ENCODE data around the gene SLC9A3.

The SLC9A3 gene

DNA sequence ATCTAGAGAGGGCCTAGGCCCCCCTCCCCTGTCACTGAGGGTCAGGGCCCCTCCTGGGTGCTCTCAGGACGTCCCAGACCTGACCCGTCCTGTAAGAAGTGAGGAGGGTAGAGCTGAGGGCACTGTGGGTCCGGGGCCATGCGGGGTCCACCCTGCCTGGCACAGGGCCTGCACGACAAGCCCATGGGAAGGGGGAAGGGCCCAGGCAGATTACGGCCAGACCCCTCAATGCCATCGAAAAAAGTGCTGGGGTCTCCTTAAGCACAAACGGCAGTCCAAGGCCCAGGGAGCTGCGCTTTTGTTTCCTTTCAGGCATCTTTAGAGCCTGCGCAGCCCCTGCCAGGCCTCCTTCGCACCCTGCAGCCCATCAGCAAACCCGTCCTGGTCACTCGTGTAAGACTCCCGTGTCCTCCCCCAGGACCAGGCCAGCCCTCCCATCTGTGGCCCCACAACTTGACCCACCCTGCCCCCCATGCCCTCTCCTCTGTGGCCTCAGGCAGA lies 85.7 kb downstream of the SLC9A3 start:
- DNase-seq, result no peak

DNA sequence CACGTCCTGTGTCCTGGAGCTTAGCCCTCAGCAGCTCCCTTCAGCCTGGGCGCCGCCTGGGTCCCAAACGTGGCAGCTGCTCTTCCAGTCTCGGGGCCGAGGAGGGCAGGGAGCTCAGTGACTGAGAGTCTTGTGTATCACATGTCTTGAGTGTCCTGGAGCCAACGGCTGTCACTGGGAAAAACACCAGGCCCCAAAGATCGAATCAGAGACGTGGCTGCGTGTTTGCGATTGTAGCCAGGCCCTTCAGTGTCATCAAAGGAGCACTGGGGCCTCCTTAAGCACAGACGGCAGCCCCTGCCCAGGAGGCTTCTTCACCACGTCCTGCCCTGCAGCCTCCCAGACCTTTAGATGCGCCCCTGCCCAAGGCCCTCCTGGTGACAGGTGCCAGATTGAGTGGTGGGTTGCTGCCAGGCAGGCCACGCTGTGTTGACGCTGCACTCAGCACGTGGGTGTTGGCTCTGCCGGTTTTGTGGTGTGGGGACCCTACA lies 86.9 kb downstream of the SLC9A3 start:
- DNase-seq, result no peak

DNA sequence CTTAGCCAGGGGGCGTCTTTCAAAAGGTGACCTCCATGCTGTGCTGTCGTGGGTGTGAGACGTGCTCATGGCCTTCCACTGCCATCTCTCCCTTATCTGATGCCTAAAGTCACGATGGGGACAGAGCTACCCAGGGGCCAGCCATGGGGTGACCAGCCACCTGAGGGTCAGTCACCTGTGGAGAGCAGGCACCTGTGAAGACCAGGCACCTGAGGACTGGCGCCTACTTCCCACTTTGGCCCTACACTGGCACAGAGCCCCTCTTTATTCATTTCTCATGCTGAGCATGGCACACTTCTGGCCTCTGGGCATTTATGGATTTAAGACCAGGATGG lies 87.6 kb downstream of the SLC9A3 start:
- no peak for DNase-seq

DNA sequence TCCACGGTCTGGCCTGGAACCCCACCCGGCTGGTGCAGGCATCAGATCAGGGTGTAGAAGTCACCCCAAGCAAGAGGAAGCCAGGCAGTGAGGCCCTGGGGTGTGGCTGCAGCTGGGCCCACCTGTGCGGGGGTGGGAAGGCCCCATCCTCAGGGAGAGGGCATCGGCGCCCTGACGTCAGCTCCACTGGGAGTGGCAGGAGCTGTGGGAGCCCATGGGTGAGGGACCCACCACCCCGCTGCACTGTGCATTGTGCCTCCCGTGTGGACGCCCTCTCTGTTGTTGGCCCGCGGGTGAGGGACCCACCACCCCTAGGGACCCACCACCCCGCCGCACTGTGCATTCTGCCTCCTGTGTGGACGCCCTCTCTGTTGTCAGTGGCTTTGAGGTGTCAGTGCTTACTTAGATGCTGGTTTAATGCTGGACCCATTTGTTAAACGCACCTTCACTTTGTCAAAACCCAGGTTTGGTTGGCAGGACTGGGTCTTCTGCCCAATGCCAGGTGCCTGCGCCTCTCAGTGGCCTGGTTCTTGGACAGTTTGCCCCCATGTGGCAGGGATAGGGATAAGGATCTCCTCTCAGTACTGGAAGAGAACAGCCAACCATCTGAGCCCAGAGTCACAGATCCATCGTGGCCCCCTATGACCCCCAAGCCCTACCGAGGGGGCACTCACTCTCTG lies 88.1 kb downstream of the SLC9A3 start:
- DNase-seq, result no peak

DNA sequence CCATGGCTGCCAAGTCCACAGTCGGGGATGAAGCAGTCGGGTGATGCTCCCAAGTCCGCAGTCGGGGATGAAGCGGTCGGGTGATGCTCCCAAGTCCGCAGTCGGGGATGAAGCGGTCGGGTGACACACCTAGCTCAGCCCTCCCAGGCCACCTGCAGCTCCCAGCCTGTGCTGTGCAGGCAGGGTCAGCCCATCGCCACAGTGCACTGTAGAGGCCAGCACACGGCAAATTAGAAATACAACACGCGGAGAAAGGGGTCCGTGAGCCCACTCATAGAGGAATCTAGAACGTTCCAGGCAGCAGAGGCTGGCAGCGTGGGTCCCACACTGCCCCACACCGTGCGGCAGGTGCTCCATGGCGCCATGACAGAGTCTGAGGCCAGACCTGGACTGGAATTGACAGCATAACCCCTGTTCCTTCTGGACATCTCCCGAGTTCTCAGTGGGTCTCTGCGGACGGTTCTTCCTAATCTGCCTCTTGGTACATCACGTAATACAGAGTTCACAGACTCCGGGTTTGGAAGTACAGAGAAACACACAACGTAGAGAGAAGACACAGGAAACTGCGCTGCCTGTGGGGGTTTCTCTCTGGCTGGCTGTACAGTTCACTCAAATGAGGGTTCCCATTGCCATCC lies 89.0 kb downstream of the SLC9A3 start:
- no peak for DNase-seq

DNA sequence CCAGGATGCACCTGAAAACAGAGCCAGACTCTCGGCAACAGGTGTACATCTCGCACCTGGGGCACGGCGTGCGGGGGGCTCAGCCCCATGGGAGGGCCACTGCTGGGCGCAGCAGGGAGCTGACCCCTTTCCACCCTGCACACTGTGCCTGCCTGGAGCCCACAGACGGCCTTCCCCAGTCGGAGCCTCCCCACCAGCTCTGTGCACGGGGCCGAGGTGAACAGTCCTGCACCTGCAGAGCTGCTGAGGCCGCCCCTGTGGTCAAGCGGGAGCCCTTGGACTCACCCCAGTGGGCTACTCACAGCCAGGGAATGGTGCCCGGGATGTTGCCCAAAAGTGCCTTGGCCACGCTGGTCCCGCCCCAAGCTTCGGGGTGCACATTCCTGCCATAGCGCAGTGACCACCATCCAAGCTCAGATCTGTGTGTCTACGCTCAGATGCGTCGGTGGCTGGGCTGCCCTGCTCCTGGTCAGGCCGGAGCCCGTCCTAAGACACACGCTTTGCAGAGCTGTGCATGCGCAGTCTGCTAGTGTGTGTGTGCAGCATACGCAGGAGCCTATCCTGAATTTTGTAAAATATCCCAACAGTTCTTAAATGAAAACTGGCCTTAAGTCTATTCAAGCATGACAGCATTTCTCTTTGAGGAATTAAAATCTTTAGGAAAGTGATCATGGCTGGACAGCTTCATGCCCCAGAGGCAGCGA lies 89.7 kb downstream of the SLC9A3 start:
- DNase-seq, result no peak

DNA sequence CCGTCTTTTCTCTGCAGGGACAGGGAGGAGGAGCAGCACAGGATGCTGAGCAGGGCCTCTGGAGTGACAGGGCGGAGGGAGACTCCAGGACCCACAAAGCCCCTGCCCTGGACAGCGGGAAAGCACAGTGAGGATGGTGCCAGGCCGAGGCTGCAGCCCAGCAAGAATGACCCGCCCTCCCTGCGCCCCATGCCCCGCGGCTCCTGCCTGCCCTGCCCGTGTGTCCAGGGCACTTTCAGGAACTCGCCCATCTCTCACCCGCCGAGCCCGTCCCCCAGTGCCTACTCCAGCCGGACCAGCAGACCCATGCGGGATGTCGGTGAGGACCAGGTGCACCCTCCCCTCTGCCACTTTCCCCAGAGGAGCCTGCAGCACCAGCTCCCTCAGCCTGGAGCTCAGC lies 90.4 kb downstream of the SLC9A3 start:
- DNase-seq, result no peak

DNA sequence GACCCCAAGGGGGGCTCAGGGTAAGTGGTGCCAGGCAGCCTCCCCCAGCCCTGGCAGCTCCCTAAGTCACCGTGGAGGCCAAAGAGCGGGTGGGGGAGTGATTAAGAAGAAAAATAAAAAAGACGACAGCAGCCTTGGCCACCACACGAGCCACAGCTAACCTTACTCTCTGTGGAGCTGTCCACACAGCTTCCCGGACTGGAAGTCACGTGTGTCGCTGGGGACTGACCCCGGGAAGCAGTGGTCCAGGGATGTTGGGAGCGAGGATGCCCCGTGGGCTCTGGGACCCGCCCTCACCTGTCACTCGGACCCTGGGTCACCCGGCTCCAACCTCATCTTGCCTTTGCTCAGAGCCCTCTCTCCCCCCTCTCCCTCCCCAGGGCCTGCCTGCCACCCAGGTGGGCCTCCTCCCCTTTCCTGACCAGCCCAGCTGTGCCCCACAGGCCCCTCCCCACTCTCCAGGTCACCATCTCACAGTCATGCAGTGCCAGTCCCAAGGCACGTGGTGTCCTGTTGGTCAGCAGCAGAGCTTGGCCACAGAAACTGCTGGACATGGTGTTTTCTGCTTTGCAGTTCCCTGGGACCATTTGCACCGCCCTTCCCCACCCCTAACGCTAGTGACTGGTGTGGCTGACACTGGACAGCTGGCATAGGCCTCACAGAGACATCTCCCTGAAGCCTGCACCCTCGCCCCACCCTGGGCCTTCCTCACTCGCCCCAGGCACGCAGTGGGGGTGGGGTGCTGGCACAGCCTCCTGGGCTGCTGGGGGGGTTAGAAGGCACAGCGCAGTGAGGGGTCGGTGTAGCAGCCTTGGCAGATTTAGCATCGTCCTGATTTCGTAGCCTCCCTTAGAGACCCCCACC lies 91.1 kb downstream of the SLC9A3 start:
- no peak for DNase-seq

DNA sequence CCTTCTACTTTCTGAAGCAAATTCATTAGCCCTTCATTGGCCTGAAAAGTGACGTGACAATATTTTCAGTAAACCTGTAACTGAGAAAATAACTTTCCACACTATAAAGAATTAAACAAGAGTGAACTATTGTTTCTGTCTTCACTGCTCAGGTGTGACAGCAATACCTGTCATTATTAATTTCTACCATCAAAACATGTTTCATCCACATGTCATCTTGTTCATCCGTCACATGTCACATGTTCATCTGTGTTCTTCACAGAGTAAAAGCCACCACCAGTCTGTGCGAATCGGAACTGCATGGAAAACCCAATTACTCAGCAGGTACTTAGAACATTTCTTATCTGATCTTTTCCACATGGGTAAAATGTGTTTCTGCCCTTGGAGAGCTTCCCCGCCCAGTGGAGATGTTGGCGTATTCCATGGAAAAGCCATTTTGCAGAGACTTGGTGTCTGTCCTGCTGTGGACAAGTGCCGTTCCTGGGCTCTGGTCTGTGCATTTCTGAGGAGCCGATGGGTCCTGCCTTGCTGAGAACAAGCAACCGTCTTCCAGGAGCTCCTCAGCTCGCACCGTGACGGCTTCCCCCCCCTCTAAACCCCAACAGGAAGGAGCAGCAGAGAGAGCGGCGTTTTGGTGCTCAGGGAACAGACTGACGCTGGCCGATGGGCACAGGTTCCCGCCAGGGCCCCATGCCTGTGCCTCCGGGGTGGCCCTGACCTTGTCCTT lies 91.9 kb downstream of the SLC9A3 start:
- DNase-seq, result no peak

DNA sequence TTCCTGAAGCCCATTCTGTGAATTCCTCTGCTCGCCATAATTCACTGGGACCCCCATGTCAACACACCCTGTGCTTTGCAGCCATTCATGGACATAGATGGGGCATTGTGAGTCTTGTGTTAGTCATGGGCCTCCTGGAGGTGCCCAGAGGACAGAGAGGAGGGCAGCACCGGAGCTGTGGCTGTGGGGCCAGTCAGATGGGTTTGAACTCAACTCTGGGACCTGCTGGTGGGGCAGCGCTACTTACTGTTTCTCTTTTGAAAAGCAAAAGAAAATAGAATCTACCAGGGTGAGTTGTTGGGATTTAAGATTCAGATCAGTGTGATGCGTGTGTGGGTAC lies 92.6 kb downstream of the SLC9A3 start:
- no peak for DNase-seq

DNA sequence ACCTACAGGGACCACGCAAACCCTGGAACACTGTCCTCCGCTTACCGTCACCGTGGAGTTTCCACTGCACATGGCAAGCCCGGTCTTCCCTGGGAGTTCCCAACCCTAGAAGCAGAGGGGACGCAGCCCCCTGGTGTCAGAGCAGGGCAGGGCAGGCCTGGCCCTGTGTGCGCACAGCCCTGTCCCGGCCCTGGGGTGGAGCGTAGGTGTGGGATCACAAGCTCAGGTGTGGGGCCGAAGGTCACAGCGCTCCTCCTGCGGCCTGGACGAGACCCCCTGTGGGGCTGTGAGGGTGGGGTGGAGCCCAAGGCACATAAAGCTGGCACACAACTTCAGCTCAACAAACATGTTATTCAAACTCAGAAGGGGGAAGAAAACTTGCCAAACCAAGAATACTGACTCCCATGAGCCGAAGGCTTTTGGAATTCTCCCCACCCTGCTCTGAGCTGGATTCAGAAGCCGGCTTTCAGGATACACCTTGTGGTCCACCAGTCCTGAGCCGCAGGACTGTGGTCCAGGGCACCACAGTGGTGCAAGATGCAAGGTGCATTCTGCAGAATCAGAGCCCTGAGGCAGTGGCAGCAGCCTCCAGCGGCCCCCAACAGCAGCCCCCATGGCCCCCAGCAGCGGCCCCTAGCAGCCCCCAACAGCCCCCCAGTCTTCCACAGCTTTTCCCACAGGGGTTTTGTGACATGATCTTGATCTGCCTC lies 93.1 kb downstream of the SLC9A3 start:
- DNase-seq, result no peak

DNA sequence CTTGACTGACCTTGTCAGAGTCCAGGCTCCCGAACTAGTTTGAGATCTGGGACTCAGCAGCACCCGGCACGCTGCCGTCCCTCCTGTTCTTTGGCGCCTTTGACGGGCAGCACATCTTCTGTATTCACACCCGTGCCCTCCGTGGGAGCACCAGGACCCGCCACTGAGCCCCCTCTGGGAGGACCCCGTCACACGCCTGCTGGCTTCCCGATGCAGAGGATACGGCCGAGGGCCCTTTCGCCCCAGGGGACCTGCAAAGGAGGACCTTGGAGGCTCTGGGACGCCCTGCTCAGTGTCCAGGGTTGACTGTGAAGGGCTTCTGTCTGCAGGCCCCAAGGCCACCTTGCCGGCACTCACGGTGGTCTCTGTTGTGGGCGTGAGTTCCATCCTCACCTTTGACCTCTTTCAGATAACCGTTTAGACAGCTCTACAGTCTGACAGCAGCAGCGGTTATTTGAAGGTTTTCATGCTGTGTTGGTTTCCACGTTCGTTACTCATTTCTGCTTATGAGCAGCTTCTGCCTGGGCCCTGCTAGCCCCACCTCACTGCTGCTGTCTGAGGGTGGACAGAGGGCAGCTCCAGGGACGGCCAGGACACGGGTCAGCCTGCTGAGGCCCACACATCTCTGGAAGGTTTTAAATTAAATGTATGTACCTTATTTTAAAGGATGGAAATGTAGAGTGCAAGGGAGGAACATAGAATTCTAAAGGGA lies 93.9 kb downstream of the SLC9A3 start:
- no peak for DNase-seq

DNA sequence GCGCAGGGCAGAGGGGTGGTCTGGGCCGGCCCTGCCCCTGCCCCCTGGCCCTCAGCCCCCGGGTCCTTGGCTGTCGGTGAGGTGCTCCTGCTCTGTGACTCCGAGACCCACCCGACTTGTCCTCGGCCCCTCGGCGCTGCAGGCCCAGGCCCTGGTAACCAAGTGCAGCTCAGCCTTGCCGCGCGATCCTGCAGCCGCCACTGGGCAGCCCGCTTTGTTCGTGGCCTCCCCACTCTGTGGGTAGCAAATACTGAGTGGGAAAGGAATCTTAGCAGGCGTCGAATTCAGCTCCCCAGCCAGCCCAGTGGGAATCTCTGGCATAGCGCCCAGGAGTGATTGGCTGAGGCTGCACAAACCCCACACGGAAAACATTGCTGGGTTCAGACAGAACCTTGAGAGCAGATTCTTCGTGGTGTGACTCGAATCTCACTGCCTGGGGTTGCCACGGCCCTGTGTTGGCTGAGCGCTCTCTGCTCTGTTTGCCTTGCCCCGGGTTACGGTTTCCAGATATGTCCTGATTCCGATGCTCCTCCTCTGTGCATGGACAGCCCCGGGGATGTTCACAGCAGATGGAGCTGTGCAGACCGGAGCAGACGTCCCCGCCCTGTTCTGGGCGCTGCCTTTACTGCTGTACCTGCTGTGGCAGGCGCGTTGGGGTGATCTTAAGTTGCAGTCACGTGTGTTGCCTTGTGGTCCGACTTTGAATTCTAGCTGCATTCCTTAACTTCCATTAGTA lies 94.6 kb downstream of the SLC9A3 start:
- DNase-seq, result no peak

DNA sequence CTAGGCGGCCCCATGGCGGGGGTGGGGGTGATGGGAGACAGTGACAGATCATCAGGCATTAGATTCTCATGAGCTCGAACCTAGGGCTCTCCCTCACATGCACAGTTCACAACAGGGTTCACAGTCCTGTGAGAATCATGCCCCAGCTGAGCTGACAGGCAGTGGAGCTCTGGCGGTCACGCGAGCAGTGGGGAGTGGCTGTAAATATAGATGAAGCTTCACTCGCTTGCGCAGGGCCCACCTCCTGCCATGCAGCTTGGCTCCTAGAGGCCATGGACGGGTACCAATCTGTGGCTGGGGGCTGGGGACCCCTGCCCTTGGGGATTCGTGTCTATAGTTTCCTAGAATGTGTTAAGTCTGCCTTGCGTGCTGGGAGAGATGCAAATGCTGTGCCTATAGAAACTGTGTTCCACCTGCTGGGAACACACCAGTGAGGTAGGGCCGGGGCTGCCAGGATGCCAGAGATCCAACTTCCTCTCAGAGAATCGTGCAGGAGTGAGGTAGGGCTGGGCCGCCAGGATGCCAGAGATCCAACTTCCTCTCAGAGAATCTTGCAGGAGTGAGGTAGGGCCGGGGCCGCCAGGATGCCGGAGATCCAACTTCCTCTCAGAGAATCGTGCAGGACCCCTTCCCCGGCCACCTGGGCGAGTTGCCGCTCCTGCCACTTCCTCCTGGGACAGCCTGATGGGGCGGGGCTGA lies 95.3 kb downstream of the SLC9A3 start:
- DNase-seq, result no peak

DNA sequence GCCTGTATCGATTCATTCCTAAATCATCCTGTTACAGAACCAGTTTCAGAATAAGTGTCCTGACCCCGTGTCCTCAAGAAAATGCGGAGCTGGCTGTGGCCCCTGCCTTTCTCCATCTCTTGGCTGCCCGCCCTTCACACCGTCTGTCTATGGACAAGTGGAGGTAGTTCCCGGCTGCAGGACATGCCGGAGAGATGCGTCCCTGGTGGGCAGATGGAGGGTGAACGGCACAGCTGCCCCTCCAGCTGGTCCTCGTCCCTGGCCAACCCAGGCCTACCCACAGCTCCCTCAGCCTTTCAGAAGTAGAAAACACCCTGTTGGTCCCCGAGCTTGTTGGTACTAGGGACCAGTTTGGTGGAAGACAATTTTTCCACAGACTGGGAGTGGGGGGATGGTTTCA lies 96.0 kb downstream of the SLC9A3 start:
- no peak for DNase-seq

DNA sequence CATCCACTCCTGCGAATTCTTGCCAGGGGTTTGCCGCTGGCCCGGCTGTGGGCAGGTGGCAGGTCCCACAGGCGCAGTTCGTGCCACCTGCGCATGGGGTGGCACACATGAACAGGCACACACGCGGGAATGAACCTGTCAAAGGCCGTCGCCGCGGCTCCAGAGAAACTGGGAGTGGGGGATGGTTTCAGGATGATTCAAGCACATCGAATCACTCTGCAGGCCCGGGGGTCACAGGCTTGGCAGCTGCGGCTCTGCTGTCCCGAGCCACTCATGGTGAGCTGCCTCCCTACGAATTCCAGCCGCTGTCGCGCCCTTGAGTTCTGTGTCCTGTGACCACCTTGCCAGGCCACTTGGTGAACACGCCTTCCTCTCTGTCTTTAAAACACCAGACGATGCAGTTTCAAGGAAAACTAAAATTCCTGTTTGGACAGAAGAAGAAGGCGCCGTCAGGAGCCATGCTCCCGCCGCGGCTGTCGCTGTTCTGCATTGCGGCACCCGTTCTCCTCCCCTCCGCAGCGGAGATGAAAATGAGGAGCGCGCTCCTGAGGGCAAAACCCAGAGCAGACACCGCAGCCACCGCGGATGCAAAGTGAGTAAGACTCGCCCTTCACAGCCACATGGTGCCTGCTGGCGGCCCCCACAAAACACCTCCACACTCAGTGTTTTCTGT lies 96.7 kb downstream of the SLC9A3 start:
- no peak for DNase-seq

DNA sequence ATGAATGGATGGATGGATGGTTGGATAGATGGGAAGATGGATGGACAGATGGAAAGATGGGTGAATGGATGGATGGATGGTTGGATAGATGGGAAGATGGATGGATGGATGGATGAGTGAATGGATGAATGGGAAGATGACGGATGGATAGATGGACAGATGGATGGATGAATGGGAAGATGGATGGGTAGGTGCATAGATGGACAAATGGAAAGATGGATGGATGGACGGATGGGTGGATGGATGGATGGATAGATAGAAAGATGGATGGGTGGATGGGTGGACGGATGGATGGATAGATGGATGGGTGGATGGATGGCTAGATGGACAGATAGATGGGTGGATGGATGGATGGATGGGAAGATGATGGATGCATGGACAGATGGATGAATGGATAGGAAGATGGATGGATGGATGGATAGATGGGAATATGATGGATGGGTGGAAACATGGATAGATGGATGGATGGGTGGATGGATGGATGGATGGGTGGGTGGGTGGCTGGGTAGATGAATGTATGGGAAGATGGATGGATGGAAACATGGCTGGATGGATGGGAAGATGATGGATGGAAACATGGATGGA lies 97.8 kb downstream of the SLC9A3 start:
- no peak for DNase-seq

DNA sequence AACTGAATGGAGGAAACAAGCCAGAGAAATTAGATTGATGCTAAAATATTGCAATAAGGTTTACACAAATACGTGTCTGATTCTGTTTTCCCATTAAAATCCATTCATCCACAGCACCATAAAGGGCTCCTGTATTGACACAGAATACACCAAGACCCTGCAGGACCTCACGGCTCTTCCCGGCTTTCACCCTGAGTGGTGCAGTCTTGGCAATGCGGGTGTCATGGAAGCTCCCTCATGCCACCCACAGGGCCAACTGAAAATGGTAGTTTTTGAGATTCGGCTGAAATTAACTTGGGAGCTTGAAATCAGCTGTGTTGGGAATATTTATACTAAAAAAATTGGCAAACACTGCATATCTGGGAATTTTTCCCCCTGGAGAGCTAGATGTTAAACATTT lies 98.5 kb downstream of the SLC9A3 start:
- no peak for DNase-seq

Measured in GDM1 (cell line).